NCI-H2196 (cell line): Measurements from ENCODE around the gene ZNF433.
"Not testable (repeated sequence)": the region's sequence is repeated elsewhere in the genome, so short reads cannot be mapped to it uniquely, and the experiment has no call there.

Experiments
- DNase-seq: peaks from one replicate; lab custom pipeline; 2025; ENCODE audit not compliant: unreplicated experiment; lab: John Stamatoyannopoulos, UW

The ZNF433 gene

DNA sequence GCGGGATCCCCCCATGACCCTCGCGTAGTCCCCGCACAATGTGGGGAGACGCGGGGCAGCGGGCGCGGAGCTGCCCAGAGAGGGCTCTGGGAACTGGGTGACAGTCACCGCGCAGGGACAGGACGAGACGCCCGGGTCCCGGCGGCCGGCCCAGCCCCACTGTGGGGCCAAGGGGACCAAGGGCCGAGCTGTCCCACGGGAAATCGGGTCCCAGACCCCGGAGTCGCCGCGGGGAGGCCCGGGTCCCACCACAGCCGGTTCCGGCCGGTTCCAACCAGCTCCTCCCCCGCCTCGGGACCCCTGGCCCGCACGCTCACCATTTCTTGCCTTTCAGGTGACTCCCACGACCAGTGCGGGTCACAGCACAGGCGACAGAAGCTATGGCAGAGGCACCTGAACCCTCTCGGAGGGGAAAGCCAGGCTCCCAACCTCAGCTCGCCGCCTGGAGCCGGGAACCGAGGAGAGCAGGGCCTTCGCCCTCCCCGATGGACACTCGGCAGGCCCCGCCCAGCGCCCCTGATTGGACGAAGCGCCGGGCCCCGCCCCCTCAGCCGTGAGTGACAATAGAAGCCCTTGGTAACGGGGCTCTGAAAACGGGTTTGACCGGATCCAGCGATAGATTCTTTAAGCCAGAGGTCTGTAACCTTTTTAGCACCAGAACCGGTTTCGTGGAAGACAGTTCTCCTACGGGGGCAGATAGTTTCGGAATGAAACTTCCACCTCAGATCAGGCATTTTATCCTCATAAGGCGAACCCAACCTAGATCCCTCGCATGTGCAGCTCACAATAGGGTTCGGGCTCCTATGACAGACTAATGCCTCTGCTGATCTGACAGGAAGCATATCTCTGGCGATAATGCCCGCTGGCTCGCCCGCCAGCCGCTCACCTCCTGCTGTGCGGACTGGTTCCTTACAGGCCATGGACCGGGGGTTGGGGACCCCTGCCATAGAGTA lies at the start of gene ZNF433:
TSS of gene ZNF433 (minus strand) at position 460 of the 953 bp plus-strand sequence. CDS start at position 320, 140 bp downstream.
- peak; percentile 96 for DNase-seq

DNA sequence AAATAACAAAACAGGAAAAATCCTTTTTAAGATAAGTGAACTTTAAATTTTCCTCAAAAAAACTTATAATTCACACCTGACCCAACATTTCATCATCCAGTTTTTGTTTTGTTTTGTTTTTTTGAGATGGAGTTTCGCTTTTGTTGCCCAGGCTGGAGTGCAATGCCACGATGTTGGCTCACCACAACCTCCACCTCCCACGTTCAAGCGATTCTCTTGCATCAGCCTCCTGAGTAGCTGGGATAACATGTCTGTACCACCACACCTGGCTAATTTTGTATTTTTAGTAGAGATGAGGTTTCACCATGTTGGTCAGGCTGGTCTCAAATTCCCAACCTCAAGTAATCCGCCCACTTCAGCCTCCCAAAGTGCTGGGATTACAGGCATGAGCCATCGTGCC lies 47.9 kb upstream of the ZNF433 start:
- not testable (repeated sequence) for DNase-seq

DNA sequence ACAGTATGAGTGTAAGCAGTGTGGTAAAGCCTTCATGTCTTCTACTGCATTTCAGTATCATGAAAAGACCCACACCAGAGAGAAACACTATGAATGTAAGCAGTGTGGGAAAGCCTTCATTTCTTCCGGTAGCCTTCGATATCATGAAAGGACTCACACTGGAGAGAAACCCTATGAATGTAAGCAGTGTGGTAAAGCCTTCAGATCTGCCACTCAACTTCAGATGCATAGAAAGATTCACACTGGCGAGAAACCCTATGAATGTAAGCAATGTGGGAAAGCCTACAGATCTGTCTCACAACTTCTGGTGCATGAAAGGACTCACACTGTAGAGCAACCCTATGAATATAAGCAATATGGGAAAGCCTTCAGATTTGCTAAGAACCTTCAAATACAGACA lies 41.9 kb upstream of the ZNF433 start:
- no peak for DNase-seq

DNA sequence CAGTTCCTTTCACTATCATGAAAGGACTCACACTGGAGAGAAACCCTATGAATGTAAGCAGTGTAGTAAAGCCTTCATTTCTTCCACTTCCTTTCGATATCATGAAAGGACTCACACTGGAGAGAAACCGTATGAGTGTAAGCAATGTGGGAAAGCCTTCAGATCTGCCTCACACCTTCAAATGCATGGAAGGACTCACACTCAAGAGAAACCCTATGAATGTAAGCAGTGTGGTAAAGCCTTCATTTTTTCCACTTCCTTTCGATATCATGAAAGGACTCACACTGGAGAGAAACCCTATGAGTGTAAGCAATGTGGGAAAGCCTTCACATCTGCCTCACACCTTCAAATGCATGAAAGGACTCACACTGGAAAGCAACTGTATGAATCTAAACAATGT lies 40.9 kb upstream of the ZNF433 start:
- DNase-seq: not testable (repeated sequence)

DNA sequence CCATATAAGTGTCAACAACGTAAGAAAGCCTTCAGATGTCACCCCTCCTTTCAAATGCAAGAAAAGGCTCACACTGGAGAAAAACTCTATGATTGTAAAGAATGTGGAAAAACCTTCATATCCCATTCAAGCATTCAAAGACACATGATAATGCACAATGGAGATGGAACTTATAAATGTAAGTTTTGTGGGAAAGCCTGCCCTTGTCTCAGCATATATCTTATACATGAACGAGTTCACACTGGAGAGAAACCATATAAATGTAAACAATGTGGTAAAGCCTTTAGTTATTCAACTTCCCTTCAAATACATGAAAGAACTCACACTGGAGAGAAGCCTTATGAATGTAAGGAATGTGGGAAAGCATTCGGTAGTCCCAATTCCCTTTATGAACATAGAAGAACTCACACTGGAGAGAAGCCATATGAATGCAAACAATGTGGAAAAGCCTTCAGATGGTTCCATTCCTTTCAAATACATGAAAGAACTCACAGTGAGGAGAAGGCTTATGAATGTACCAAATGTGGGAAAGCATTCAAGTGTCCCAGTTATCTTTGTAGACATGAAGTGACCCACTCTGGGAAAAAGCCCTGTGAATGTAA lies 40.2 kb upstream of the ZNF433 start:
- DNase-seq: no peak

DNA sequence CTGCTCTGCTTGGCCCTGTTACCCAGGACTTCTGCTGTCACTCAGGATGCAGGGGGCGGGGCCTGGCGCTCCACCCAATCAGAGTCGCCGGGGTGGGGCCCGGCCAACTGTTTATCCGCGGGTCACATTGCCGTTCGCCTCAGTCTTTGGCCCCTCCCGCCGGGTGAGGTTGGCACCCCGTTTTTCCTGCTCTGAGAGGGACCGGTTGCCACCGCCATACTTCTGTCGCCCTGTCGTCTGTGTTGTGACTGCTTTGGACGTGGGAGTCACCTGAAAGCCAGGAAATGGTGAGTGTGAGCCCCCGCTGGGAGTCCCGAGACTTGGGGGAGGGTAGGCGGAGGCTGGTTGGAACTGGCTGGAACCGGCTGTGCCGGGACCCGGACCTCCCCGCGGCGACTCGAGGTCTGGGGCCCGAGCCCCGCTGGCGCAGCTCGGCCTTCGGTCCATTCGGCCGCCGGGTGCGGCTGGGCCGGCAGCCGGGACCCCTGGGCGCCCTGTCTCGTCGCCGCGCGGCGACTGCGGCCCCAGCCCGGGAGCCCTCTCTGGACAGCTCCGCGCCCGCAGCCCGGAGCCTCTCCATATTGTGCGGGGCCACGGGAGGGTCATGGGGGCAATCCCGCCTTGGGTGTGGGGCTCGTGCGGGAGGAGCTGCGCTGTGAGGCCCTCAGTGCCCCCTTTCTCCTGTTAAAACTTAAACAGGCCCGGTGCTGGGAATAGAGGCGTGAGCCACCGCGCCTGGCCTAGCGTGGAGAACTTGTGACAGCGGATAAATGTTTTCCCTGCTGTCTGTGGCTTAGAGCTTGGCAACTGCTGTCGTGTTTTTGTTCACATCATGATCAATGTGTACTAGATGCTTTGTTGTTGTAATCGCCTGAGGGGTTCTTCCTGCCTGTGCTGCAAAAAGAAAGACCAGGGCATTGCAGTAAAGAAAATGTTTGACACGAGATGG lies 29.4 kb upstream of the ZNF433 start, which contains the start of gene ZNF844:
TSS of gene ZNF844 (plus strand) at position 142 of the 949 bp plus-strand sequence. CDS start at position 285, 143 bp downstream.
- peak; percentile 91 for DNase-seq

DNA sequence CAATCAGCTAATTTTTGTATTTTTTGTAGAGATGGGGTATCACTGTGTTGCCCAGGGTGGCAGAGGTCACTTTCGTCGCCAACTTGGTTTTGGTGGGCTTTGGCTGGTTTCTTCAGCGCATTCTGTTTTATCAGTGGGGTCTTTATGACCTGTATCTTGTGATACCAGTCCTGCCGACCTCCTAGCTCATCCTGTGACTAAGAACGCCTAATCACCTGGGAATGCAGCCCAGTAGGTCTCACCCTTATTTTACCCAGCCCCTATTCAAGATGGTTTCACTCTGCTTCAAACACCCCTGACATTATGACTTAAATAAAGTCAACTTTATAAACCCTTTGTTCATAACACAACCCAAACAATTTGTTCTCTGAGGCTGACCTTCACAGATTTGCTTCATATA lies 20.3 kb upstream of the ZNF433 start:
- no peak for DNase-seq

DNA sequence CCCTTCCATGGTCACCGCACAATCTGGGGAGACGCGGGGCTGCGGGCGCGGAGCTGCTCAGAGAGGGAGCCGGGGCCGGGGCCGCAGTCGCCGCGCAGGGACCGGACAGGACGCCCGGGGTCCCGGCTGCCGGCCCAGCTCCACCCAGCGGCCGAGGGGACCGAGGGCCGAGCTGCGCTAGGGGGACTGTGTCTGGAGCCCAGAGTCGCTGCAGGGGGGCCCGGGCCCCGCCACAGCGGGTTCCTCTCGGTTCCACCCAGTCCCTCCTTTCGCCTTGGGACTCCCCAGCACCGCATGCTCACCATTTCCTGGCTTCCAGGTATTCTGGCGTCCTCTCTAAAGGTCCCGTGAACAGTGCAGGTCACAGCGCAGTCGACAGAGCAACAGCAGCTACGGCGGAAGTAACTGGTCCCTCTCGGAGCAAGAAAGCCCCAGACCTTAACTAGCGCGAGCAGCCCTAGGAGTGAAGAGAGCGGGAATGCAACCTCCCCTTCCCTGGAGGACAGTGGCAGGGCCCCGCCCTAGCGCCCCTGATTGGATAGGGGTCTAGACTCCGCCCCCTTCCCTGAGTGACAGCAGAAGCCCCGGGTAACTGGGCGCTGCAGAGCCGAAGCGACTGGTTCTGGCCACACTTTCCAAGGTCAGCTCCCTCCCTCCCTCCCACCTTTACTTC lies 17.2 kb upstream of the ZNF433 start, which contains the start of gene ZNF878:
TSS of gene ZNF878 (minus strand) at position 465 of the 673 bp plus-strand sequence. CDS start at position 305, 160 bp downstream.
- DNase-seq: peak; percentile 91

DNA sequence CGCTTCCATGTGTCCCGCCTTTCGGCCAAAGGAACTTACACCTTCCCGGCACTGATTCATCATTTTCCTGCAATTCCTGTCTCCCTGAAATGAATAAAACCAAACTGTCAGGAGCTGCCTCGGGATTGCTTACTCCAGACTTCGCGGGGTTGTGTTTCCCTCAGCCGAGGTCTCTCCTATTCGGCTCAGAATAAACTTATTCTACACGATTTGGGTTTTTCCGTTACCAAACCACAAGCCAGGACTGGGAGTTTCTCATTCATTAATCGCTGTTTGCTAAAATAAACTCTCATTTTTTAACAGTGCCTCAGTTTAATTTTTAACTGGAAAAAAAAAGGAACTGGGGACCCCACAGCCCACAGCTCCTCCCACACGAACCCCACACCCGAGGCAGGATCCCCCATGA lies 16.6 kb upstream of the ZNF433 start:
- DNase-seq: no peak

DNA sequence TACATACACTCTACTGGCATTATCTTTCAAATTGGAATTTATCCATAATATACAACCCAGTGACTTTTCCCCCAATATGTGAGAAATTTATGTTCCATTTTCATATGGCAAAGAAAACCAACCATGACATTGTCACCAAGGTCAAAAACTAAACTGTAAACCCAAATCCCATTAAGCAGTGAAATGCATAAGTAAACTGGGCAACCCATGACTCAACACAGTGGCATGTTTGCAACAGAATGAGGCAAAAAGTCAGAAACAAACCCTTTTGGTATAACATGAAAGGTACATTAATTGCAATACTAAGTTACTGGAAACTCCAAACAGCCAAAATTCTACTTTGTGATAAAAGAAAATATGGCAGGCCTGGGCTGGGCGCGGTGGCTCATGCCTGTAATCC lies 12.4 kb upstream of the ZNF433 start:
- DNase-seq: no peak

DNA sequence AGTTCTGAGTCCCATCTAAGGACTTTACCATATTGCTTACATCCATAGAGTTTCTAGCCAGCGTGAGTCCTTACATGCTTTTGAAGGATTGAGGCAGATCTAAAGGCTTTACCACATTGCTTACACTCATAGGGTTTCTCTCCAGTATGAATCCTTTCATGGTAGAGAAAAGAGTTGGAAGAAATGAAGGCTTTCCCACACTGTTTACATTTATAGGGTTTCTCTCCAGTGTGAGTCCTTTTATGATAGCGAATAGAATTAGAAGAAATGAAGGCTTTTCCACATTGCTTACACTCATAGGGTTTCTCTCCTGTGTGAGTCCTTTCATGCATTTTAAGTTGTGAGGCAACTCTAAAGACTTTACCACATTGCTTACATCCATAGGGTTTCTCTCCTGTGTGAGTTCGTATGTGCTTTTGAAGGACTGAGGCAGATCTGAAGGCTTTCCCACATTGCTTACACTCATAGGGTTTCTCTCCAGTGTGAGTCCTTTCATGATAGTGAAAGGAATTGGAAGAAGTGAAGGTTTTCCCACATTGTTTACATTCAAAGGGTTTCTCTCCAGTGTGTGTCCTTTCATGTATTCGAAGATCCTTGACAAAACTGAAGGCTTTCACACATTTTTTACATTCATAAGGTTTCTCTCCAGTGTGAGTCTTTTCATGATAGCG lies 8.4 kb upstream of the ZNF433 start:
- DNase-seq: no peak

DNA sequence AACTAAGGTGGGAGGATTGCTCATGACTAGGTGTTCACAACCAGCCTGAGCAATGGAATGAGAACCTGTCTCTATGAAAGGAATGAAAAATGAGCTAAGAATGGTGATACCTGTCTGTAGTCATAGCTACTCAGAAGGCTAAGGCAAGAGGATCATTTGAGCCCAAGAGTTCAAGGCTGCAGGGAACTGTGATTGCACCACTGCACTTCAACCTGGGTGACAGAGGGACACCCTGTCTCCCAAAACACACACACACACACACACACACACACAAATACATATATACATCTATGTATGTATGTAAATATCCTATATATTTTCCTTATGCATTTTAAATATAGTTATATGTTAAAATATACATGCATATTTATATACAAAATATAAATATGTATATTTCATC lies 7.4 kb upstream of the ZNF433 start:
- no peak for DNase-seq

DNA sequence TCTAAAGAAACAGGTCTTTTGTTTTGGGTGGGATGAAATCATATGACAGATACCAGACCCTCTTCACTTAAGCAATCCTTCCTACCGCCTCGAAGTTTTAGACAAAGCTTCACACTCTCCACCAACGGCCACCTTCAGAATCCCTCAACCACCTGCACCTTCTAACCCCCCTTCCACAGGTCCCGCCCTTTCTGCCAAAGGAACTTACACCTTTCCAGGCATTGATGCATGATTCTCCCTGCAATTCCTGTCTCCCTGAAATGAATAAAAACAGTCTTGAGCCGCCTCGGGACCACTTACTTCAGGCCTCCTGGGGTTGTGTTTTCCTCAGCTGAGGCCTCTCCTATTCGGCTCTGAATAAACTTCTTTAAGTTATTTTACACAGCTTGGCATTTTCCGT lies 859 bp downstream of the ZNF433 start:
- DNase-seq: no peak

DNA sequence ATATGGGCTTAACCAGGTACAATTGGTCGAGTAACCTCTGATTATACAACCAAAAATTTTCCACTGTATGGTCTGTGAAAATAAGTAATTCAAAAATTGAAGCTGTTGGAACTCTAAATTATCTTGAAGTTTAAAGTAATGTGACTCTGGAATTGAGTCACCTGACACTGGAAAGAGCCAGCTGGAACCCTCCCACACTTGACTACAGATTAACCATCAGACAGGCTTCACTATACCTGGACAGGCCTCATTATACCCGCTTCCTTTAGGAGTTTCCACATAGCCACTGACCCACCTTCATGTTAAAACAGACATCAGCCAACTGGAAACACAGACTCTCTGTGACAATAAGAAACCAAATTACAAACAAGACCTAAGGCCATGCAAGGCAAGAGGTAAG lies 1.3 kb downstream of the ZNF433 start:
- DNase-seq: no peak

DNA sequence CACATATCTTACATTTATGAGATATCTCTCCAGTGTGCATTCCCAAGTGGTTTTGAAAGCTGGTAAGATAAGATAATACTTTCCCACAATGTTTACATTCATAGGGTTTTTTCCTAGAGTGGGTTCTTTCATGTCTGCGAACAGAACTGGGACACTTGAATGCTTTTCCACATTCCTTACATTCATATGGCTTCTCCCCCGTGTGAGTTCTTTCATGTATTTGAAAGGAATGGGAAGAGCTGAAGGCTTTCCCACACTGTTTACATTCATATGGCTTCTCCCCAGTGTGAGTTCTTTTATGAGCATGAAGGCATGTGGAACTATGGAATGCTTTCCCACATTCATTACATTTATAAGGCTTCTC lies 19.7 kb downstream of the ZNF433 start:
- no peak for DNase-seq

DNA sequence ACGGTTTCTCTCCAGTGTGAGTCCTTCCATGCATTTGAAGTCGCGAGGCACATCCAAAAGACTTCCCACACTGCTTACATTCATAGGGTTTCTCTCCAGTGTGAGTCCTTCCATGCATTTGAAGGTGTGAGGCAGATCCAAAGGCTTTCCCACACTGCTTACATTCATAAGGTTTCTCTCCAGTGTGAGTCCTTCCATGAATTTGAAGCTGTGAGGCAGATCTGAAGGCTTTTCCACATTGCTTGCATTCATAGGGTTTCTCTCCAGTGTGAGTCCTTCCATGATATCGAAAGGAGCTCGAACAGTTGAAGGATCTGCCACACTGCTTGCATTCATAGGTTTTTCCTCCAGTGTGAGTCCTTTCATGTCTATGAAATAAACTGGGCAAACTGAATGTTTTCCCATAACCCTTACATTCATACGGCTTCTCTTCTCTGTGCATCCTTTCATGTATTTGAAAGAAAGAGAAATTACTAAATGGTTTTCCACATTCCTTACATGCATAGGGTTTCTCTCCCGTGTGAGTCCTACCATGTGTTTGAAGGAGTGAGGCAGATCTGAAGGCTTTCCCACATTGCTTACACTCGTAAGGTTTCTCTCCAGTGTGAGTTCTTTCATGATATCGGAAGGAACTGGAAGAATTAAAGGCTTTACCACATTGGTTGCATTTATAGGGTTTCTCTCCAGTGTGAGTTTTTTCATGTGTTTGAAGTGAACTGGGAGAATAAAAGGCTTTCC lies 20.3 kb downstream of the ZNF433 start:
- no peak for DNase-seq

DNA sequence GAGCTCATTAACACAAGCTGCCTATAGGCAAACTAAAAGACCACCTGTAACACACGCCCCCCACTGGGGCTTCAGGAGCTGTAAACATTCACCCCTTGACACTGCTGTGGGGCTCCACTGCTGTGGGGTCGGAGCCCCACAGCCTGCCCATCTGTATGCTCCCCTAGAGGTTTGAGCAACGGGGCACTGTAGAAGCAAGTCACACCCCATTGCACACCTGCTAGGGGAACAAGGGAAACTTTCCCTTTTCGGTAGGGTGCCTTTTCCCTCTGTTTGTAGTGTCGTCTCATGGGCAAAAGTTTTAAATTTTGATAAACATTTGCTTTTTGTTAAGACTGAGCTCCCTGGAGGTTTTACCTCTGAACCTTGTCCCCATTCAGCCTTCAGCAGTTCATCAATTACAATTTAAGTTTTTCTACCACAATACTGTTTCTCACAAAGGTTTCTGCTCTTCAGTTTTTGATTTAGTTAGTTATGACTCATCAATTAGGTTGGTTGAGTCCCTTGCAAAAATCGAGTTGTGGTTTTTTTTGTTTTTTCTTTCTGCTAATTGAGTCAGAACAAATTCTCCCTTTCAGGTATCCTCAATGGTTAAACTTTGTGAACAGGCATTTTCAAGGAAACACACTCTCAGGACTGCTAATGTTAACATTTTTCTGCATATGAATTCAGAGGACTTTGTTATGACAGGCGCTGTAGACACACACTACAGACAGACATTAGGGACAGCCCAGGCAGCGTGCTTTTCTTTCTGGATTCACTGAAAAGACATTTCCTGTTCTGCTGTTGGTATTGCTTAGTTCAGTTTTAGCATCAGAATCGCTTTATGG lies 35.1 kb downstream of the ZNF433 start:
- no peak for DNase-seq

DNA sequence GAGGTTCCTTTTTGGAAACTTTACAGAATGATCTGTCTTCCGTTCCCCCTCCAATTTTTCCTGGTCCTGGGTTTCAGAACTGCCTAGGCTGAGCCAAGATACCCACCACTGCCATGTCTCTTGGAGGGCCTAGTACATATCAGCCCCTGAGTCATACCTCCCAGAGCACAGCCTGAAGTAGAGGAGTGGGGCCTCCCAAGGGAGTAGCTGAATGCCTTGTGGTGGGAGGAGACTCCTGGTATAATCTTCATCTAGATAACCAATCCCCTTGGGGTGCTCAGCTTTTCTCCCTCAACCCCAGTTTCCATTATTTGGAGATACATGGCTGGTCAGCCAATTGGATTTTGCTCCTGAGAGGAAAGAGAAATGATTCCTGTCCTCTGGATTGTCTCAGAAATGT lies 40.3 kb downstream of the ZNF433 start:
- no peak for DNase-seq
